GM18861 (cell line): Measurements from ENCODE around the gene C1QTNF6.
"Not testable (repeated sequence)": the region's sequence is repeated elsewhere in the genome, so short reads cannot be mapped to it uniquely, and the experiment has no call there.

Experiments used
- ATAC-seq: cut with Tn5 transposase; IDR thresholded peaks from one replicate; pipeline ENCODE4 v1.9.1; 2021; ENCODE audit not compliant: unreplicated experiment

Gene C1QTNF6

DNA sequence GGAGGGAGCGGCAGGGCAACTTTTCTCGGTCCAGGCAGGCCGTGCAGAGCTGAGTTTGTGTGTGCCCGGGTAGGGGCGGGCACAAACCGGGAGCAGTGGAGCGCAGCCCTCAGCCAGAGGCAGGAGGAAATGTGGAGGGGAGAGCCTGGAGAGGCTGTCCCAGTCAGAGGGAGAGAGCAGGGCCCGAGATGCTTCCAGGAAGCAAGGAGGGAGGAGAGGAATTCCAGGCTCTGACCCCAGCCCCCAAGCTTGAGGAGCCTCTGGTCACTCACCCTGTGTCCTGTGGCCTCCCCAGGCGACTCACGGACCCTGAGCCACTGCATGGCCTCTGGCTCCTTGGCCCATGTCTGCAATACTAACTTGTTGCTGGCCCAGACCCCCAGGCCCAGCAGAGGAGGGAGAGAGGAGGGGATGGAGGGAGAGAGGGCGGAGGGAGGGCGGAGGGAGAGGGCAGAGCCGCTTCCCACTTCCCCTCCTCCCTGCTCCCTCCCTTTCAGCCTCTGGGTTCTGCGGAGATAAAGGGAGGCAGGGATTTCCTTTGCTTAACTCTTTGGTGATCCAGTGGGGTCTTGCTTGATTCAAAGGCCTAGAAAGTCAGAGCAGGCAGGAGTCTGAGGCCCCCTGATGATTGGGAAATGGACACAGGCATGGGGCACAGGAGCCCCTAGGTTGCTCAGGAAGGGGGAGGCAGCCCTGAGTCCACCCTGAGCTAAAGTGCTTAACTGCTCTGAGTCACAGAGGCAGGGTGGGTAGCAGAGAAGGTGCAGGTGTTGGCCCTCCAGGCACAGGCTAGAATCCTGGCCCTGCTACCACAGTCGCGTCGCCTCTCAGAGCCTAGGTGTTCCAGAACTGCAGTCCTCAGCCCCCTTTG lies at the start of gene C1QTNF6:
Gene C1QTNF6, minus strand, starts transcription at position 357 of the 871 bp plus-strand sequence. Its CDS starts 34 bp downstream, at position 323.
- no peak for ATAC-seq

- no peak for ATAC-seq
Observed at GRCh38 chr22:37235897-37236607, 48.0 kb upstream of the C1QTNF6 start.

GRCh38 chr22:37234736-37235711 lies 47.0 kb upstream of the C1QTNF6 start:
- no peak for ATAC-seq

DNA sequence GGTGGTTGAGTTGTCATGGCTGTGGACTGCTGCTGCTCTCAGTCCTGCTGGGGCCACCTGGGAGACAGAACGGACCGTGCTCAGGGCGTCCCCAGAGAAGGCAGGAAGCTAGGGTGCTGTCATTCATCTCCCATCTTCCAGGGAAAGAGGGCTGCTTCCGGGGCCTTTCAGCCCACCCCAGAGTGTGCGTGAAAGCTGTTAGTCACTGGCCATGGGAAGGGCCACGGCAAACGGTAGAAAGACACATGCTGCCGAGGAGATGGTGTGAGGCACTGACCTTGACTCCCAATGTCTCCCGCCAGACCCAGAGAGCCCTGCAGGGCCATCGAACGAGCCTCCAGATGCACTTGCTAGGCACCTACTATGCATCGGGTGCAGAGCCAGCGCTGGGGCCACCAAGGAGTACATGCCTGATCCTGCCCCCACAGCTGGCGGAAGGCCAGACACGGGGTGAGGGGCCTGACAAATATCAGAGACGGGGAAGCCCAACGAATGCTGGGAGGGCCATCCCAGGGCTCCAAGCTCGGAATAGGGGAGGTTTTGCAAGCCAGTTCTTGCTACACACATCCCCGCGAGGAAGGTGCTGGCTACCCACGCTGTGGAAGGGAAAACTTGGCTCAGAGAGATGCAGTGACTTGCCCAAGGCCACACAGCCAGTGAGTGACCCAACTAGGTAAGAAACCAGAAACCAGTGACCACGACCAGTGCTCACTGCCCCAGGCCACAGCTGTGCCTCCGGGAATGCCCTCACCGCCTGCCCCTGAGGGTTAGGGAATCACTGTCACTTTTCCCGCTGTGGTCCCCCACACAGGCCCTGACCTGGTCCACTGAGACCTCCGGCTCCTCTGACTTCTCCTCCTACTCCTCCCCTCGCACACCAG lies 45.9 kb upstream of the C1QTNF6 start:
- no peak for ATAC-seq

DNA sequence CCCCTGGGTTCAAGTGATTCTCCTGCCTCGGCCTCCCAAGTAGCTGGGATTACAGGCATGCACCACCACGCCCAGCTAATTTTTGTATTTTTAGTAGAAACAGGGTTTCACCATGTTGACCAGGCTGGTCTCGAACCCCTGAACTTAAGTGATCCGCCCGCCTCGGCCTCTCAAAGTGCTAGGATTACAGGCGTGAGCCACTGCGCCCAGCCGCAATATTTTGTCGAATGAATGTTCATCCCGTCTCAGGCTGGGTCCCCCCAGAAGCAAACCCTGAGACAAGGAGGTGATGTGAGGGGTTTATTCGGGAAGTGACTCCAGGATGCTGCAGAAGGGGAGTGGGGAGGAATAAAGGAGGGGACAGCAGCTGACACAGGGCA lies 45.3 kb upstream of the C1QTNF6 start:
- ATAC-seq, result not testable (repeated sequence)

DNA sequence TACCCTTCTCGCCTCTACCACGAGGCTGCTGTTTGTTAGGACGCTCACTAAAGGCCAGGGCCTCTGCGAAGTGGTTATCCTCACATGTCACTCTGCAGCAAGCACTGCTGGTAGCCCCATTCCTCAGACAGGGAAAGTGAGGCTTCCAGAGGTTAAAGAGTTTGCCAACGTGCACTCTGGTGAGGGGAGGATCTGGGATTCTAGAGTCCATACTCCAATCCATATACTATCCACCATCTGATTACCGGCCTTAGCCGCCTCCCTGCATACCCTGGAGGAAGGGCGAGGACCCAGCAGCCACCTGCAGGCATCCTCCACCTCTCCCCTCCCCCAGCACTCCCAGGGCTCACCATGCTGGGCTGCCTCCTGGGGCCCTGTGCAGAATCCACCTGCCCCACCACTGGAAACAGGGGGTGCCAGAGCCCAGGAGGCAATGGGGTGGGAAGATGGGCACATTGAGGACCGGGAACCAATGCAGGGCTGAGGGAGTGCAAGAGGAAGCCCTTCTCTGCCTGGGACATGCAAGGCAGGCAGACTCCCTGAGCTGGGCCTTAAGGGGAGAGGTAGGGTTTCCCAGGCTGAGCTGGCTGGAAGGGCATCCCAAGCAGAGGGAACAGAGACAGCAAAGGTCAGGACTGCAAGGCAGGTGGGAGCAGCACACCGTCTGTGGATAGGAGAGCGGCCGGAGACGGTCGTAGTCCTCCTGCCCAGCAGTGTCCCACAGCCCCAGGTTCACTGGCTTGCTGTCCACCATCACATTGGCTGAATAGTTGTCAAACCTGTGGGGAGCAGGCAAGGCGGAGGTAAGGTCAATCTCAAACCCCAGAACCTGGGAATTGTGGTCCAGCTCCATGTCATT lies 44.3 kb upstream of the C1QTNF6 start:
- no peak for ATAC-seq

GRCh38 chr22:37231406-37232139 lies 43.5 kb upstream of the C1QTNF6 start:
- no peak for ATAC-seq

- no peak for ATAC-seq
Observed at GRCh38 chr22:37230673-37231405, 42.8 kb upstream of the C1QTNF6 start.

- ATAC-seq, result no peak
Observed at GRCh38 chr22:37229805-37230672, 42.0 kb upstream of the C1QTNF6 start.

DNA sequence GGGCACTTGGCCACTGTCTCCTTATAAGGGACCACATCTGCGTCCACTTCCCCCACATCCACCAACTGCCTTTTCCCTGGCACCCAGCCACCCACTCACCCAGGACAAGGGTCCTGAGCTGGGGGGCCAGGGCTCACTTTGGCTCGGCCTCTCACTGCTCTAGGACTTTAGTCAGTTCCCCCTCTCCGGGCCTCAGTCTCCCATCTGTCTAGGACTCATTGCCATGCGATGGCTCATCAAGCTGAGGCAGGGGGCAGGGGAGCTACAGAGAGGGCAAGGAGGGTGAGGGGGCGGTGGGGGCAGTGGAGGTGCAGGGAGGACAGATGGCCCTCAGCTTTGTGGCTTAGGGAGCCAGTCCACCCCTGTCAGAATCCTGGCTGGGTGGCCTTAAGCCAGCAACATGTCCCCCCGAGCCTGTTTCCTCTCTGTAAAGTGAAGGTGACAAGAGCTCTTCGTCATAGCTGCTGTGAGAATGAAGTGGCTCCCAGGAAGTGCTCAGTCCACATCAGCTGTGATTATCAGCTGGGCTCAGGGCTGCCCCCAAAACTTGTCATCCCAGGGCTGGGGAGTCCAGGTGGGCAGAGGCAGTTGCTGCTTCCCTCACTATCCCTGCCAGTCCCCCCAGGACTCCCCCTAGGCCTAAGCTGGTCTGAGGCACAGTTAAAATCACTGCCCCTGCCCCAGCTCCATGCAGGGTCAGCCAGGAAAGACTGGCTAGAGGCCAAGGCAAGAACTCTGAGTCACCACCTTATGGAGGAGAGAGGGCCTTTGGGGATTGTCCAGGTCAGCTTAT lies 41.2 kb upstream of the C1QTNF6 start:
- ATAC-seq, result no peak

- ATAC-seq, result no peak
Observed at GRCh38 chr22:37228106-37229011, 40.3 kb upstream of the C1QTNF6 start.

DNA sequence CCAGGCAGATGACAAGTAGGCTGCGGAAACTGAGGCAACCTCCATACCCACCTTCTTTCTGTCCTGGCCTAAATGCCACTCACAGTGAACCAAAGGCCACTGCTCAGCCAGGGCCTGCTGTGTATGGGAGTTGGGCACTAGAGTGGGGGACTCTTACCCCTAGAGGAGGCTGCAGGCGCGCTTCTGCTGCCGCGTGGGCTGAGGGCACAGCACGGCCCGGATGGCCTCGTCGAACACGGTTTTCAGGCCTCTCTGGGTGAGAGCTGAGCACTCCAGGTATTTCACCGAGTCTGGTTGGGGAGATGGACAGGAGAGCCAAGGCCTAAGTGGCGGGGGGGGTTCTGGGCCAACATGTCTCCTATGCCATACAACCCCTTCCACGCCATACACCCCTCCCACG lies 38.5 kb upstream of the C1QTNF6 start:
- no peak for ATAC-seq

- no peak for ATAC-seq
Observed at GRCh38 chr22:37226087-37226486, 38.0 kb upstream of the C1QTNF6 start.

- no peak for ATAC-seq
Observed at GRCh38 chr22:37225481-37225880, 37.4 kb upstream of the C1QTNF6 start.
